Hematopoietic multipotent progenitor cell treated with erythropoietin and hydrocortisone succinate and interleukin-3 and kit ligand, for 8 days (in vitro differentiated cells): ENCODE results near the gene BOD1L2.

Experiments used
- DNase-seq: peaks from one replicate; pipeline ENCODE4 v3.0.0-alpha.2; 2015

The BOD1L2 gene

DNA sequence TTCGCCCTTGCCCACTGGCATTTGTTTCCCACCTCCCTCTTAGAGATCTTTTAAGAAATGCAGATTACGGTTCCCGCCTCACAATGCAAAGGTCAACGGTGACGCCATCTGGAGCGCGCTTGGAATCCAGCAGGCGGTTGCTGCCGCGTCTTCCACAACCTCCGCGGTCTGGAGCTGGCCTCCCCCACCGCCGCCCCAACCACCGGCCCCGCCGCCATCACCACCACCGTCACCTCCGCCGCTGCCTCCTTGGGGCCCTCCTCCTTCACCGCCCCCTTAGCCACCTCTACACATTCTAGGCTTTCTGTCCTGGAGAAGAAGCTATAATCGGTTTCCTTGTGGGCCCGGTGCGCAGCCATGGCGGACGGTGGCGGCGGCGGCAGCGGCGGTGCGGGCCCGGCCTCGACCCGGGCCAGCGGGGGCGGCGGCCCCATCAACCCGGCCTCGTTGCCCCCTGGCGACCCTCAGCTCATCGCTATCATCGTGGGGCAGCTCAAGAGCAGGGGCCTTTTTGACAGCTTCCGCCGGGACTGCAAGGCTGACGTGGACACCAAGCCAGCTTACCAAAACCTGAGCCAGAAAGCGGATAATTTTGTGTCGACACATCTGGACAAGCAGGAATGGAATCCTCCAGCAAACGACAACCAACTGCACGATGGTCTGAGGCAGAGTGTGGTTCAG lies at the start of gene BOD1L2:
BOD1L2 (plus strand) TSS at position 132 of the 681 bp plus-strand sequence; CDS start at position 358, 226 bp downstream.
- no peak for DNase-seq

DNA sequence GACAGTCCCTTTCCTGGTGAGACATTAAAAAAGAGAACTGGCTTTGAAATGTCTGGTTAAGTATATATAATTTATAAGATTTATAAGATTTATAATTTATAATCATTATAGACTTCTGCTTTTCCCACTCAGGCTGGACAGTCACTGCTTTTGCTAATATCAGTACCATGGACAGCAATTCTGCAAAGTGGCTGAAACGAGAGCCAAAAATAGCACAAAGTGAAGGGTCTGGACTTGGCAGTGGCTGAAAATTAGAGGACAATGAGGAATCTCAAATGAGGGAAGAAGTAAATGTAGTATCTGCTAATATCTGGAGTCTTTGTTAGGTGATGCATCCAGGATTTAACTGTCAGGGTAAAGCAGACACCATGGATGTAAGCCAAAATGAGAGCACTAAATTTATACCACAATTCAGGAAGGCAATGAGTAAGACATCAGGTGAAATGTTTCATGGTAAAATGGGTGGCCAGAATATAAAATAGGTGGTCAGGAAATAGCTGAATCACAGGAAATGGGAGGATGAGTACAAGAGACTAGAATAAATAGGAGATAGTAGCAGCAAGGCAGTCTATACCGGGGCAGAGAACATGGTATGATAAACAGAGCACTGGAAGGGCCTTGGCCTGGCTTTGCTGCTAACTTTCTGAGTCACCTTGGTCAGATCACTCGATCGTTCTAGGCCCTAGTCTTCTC lies 39.6 kb upstream of the BOD1L2 start:
- DNase-seq, result peak; percentile 18

DNA sequence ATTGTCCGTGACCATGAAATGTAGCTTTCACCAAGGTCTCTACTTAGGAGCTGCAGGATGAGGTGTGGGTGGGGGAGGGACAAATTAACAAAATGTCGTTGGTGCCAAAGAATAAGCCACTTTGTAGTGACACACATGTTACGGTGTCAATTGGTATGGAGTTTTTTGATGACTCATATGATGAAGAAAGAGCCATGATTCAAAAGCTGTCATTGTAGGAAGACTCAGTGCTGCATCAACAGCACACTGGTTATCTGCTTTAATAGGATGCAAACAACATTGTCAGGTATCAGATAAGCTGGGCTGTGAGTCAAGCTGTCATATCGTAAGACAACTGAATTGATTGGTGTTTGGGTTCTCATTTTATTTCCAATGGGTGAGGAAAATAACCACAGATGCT lies 36.6 kb upstream of the BOD1L2 start:
- DNase-seq, result no peak

DNA sequence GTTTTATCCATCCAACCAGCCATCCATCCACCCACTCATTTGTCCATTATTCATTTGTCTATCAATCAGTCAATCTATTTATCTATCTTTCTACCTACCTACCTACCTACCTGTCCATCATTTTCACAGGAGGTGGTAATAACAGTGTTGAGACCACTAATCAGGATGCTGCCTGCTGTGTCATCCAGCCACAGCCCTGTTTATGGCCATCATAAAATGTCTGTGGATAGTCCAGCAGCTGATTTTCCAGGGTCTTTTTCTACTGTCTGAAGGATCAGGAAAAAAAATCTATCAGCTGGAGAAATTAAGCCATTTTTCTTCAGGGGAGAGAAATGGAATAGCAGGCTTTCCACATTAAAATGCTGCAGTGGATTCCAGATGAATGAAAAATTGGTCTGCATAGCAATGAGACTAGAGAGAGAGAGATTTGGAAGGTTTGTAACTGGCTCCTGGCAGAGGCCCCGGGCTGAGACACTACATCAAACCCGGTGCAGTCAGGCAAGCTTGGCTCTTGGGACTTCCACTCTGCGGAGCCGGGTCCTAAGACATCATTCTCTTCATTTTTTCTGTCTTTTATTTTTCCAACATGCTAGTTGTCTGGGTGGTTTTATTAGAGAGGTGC lies 33.0 kb upstream of the BOD1L2 start:
- no peak for DNase-seq

DNA sequence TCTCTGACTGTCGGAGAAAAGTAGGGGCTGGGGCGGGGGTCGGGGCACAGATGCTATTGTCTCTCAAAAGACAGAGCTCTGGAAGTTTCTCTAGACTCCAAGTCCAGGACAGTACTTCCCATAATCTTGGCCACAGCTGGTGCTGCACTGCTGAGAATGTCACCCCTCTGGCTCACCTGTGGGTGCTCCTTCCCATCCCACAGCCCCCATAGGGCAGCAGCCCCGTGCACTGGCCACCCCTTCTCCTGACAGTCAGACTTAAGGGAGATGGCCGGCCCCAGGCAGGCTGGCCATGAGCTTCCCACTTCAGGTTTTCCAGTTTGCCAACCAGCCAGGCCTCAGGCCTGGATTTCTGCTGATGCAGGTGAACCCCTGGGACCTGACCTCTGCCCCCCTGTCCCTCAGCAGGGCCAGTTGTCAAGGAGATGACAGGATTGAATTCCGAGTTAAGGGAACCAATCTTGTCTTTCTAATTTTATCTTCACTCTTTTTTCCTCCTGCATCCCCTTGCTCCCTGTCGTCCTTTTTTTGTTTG lies 30.2 kb upstream of the BOD1L2 start:
- no peak for DNase-seq

DNA sequence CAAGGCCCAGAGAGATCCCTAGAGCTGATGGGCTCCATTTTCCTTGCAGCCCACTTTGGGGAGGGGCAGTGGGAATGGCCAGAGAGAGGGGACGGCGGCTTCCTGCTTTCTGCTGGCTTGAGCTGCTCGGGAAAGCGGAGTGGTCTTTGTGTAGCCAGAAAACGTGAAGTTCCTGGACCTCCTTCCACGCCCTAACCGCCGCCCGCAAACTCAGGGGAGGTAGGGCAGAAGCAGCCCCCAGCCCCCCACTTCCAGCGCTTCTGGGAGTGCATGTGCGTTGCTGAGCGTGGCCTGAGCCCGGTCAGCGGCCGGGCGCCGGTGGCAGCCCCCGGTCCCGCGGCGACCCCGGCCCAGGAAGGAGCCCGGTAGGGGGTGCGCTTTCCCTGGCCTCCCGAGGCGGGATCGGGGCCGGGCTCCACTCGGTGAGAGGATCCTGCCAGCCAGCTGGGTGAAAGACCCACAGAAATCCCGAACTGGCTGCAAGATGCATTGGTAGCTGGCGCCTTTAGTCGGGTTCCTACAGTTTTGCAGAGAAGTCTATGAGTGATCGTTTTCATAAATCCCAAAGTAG lies 25.3 kb upstream of the BOD1L2 start:
- DNase-seq, result no peak

DNA sequence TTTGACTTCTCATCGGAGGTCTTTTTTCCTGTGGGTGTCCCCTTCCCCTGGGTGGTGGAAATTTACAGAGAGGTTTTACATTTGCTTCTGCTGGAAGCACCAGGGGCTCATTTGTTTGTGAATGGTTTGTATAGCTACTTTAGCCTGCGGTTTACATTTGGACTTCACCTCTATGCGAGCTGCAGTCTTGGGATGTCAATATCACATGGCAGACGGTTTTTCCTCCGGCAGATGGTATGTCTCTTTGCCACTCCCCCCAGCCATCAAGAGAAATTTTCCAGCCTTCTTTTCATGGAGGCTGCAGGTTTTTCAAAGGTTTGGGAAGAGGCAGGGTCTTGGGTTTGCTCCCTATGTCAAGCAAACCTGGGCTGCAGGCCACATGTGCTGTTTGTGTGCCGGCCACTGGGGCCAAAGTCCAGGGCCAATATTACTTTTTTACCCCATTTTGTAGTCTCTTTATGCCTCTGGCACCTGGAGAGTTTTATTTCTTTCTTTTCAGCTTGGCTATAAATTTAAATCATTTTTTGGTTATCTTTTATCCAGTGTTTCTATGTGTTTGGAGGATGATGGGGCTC lies 23.9 kb upstream of the BOD1L2 start:
- DNase-seq, result no peak

DNA sequence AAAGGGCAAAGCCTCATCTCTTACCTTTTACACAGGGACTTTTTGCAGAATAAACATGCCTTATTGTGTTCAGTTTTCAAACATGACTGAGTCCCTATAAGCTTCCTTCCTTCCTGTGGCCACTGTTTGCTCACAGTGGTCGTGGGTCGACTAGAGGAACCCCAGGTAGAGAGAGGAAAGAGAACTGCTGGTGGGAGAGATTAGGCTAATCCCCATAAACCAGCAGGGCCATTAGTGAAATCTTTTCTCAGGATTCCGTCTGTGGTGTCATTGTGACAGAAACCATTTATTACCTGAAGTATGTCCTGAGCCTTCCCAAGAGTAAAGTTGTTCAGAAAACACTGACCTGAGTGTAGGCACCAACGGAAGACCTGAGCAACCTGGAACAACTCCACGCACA lies 21.3 kb upstream of the BOD1L2 start:
- no peak for DNase-seq

DNA sequence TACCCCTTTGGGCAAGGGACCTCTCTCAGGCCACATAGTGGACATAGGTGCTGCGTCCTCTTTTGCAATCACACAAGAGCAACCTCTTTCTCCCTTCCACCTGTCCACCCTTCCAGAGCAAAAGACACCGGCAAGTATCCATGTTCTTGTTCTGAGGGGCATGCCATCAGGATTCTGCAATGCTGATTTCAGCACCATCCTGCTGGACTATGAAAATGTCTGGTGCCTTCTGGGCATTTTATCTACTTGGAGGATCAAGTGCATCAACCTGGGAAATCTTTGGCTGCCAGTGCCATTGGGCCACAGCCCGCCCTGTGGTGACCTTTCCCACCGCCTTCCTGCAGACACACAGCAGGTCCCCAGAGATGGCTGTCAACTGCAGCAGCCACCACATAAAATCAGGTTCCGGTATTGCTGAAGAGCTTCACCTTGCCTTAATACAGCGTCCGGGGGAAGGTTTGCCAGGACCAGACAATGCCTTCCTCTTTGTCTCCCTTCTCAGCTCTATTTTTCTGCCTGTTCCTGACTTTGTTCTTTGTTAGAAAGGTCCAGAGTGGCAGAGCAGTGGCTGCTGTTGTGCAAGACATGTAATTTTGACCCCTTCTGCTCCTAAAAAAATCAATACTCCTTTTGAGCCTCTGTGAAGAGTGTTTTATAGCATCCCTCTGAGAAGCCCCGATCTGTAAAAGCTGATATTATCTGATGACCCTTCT lies 18.5 kb upstream of the BOD1L2 start:
- no peak for DNase-seq

DNA sequence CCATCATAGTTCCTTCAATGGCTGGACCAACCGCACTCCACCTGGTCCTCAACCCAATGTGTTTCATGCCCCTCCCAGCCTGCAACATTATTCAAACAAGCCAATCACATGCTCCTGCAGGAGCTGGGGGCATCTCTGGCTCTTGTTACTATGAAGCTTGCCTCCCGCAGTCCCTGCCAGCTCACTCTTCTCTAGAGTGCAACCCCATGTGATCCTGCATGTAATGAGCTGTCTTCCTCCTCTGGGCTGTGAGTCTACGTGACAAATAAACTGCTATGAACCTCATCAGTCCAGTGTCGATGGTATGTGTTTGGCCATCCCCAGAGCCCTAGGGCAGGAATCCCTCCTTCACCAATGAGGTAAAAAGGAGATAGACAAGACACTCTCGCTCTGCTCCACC lies 15.8 kb upstream of the BOD1L2 start:
- no peak for DNase-seq

DNA sequence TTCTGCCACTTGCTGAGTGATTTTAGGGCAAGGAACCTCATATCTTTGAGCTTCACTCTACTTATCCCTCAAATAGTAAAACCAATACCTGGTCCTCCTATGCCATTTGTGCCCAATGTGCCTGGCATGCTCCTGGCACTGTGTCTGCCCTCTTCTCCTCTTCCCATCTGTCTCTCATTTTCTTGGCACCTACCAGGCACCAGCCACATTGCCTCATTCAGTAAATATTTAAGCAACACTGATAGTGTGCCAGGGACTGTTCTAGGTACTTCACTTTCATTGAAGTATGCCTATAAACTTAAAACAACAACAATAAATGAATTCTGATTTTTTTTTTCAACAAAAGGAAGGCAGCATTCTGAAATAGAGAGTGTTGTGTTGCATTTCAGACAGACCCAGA lies 15.1 kb upstream of the BOD1L2 start:
- DNase-seq, result no peak

DNA sequence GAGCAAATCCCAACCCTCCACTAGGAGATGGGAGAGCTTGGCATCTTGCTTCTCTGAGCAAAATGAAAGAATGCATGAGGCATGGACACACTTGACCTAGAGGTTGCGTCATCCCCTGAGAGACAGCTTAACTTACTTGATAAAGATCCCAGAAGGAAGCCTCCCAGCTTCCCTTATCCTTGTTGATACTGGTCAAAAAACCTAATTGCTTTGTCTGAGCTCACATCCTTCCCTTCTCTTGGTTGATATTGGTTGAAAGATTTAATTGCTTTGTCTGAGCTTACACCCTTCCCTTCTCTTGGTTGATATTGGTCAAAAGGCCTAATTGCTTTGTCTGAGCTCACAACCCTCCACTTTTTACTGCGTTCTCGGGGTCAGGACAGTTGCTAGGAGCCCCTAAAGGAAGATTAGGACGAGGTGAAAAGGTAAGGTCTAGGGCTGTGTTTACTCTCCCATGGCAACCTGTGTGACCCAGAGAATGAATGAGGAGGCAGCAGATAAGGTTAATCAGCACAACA lies 12.2 kb upstream of the BOD1L2 start:
- no peak for DNase-seq

DNA sequence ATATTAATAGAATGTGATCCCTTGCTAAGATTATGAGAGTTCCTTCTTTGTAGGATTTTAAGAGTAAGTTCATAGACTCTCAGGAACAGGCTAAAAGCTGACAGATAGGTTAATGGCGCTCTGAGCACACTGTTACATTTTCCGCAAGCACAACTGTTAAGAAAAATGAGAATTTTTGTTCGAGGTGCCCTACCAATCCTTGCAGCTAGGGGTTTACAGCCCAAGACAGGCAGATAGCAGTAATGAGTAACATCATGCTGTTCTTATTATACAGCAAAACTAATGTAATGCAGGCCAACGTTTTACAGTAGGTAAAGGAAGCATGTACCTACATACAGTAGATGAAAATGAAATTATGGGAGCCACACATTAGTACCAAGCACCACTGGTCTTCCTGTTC lies 11.2 kb upstream of the BOD1L2 start:
- no peak for DNase-seq

DNA sequence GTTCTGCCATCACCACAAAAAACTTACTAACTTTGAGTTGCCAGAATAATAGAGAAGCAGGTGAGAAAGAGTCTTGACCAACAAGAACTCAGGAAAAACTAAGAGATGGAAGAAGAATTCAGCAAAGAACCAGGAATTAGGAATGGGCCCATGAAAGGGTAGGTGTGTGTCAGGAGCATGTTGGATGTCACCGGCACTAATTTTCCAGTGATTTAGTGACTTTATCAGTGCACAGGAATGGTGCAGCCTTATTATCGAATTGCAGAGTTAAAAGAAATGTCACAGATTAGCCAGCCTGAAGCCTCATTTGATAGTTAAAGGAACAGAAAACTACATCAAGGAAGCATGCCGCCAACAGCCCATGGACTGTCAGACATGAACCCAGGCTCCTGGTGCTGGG lies 9.0 kb upstream of the BOD1L2 start:
- no peak for DNase-seq

DNA sequence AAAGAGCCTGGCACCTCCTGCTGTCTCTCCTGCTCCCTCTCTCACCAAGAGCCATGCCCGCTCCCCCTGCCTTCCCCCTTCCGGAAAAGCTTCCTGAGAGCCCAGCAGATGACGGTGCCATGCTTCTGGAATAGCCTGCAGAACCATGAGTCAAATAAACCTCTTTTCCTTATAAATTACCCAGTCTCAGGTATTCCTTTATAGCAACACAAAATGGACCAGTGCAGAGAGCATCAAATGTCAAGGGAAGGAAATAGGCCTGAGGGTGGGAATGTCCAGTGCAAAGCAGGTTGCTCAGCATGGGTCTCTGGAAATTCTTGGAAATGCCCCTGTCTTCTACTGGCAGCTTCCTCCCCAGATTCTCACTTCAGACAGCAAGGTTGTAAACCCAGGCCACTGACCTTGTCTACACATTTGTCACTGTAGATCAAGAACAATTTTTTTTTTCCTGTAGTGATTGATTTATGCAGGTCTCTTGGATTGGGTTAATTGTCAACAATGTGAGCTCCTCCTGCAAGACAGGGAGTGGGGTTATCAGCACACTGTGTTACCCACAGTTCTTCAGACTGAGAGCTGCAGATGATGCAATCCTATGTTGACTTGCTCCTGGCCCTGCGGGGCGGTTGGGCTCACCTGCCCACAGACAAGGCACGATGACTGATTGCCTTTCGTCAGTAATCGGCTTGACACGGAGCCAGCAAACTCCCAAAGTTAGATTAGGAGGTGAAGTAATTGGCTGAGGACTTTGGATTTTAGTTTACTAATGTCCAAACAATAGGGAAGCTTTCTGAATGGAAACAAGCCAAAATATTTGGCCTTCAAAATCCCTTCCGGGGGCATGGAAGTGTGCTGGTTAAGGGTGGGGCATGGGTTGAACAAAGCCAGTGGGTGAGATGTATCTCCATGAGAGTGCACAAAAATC lies 5.4 kb upstream of the BOD1L2 start:
- no peak for DNase-seq

DNA sequence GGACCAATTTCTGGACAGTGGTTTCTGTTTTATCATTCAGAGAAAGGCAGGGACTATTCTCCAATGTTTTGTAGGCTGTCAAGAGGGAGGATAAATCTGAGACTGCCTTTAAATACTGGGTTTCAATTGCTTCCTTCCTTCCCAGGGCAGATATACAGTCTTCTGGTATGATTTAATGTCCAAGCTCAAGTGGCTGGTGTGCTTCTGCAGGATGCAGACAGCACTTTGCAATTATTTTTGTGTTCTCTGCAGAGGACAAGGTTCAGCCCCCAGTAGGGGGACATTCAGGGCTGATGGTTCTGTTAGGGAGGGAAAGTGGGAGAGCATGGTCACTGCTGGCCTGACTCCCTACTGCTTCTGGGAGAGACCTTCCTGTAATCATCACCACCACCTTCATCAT lies 4.6 kb upstream of the BOD1L2 start:
- no peak for DNase-seq

DNA sequence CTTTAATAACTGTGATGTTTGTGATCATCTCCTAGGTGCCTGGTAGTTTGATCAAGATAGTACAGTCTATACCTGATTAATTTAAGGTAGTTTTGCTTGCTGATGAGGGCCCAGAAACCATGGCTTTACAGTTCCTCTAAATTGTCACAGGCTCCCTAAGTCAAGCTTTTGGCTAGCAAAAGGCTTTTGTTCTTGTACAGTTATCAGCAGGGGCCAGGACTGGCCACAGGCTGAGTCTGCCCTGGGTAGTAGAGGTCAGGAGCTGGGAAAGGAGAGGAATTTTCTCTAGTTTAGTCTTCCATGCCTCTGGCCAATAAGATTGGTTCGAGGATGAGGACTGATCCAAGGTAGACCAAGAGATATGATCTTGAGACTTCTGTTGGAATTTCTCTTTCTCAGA lies 3.6 kb upstream of the BOD1L2 start:
- DNase-seq, result no peak

DNA sequence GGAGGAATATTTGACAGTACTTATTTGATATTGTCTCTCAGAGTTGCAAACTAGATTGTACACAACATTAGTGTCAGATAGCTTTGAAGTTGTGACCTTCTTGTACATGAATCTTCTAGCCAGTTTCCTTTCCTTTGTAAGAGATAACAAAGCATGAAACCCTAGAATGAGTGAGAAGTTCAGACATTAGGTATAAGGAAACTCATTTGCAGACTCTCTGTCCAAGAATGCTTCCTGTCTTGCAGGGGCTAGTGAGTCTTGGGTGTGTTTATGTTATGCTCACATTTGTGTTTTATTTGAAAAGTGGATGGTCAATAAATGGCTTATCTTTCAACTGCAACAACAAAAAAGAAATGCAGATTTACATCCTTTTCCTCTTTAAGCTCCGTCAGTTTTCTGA lies 1.4 kb downstream of the BOD1L2 start:
- DNase-seq, result no peak

DNA sequence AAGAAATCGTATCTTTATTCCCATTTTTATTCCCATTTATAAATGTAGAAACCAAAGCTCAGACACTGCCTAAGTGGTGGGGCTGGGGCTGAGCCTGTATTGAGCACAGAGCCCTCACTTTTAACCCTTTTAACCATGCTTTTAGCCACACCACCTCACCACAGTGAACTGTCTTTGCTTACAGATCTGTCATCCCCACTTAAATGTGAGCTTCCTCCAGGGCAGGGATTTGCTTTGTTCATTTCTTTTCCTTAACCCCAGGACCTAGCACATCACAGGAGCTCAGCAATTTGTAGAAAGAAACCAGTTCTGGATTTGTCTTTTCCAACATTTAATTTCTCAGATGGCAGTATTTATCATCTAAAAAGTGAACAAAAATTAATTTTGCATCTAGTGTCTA lies 2.2 kb downstream of the BOD1L2 start:
- no peak for DNase-seq

DNA sequence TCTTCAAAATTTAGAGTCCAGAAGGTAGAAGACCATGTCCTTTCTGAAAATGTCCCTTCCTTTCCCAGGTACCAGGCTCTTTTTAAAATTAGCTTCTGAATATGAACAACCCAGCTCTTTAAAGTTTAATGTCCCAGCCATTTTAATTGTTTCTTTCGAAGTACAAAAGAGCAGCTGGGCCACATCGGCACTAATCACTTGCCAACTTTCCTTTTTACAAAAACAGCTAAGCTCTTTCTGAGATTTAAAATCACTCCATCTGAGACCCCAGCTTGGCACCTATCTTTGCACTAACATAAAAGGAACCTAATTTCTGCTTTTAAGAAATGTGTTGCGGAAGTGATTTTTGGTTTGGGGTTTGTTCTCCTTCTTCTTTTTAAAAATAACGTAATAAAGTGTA lies 2.6 kb downstream of the BOD1L2 start:
- DNase-seq, result no peak

DNA sequence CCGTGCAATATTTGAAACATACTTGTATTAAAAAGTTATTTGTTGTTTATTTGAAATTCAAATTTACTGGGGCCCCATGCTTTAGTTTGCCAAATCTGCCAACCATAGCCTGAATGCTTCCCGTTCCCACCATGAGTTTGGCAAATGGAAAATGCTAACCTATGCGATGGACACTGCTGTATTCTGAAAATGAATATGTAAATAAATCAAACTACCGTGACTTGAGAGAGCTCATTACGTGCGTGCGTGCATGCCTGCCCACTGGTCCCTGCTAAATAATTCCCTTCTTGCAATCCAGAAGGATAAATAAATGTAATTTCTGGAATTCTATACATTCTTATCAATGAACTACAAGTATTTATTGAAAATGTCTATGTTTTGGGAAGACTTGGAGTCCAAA lies 3.2 kb downstream of the BOD1L2 start:
- no peak for DNase-seq
